ENCODE measurements around the gene PCDH8.

DNA sequence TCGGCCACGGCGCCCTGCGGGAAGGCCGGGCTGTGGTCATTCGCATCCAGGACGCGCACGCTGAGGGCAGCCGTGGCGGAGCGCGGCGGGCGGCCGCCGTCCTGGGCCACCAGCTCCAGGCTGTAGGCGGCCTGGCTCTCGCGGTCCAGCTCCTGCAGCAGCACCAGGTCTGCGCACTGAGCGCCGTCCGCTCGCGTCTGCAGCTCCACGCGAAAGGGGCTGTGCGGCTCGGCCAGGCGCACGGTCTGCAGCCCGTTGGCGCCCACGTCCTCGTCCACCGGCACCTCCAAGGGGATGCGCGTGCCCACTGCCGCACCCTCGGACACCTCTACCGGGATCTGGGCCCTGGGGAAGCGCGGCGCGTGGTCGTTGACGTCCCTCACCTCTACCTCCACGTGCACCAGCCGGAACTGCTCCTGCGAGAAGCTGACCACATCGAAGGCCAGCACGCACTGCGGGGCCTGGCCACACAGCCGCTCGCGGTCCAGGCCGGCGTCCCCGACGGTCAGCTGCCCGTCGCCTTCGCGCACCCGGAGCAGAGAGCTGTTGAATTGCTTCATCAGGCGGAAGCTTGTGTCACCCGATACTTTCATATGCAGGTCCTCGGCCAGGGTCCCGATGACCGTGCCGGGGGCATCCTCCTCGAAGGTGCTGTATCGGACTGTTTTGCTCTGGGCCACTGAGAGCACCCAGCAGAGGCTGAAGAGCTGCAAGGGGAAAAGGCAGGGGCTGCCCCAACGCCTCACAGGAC, 583 bp downstream of the PCDH8 start:
- TF ChIP-seq, protein P1, sequence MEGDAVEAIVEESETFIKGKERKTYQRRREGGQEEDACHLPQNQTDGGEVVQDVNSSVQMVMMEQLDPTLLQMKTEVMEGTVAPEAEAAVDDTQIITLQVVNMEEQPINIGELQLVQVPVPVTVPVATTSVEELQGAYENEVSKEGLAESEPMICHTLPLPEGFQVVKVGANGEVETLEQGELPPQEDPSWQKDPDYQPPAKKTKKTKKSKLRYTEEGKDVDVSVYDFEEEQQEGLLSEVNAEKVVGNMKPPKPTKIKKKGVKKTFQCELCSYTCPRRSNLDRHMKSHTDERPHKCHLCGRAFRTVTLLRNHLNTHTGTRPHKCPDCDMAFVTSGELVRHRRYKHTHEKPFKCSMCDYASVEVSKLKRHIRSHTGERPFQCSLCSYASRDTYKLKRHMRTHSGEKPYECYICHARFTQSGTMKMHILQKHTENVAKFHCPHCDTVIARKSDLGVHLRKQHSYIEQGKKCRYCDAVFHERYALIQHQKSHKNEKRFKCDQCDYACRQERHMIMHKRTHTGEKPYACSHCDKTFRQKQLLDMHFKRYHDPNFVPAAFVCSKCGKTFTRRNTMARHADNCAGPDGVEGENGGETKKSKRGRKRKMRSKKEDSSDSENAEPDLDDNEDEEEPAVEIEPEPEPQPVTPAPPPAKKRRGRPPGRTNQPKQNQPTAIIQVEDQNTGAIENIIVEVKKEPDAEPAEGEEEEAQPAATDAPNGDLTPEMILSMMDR (conservative IDR thresholded peaks at IDR 0.05 in 1 of 2, IDR thresholded peaks at IDR 0.05 in 1 of 2; ENCODE audit: low read depth in 1 of 2, low read length in 2 of 2), result no peak
- TF ChIP-seq EZH2 (IDR thresholded peaks at IDR 0.05; ENCODE audit: low read length, missing control alignments), result no peak
